GM23248 (cell line): ENCODE results near the gene PLCE1. TPM values are rescaled to one million over a fixed set of nuclear protein-coding genes. Genes with fewer than 3 reads are reported as not detected.

Experiments
- DNase-seq: peaks from one replicate; pipeline ENCODE4 v3.0.0-alpha.2; 2015
- H2AFZ ChIP-seq: fragments of 200-600 bp; sonication (generic); 2 replicates; pipeline ENCODE4 v1.6.1; 2016; ENCODE audit warnings: antibody characterized with exemption
- H3F3A ChIP-seq: fragments of 200-600 bp; sonication (generic); 2 replicates; pipeline ENCODE4 v1.6.1; 2016; ENCODE audit warnings: mild to moderate bottlenecking, antibody characterized with exemption, mixed run types; ENCODE audit not compliant: insufficient read depth
- H3K27ac ChIP-seq: fragments of 200-600 bp; sonication (generic); 2 replicates; pipeline ENCODE4 v1.5.1; 2016; ENCODE audit warnings: mild to moderate bottlenecking
- H3K27me3 ChIP-seq: fragments of 200-600 bp; sonication (generic); replicated peaks from 2 replicates; pipeline ENCODE4 v1.6.1; 2016; ENCODE audit warnings: mild to moderate bottlenecking; ENCODE audit not compliant: insufficient read depth
- H3K36me3 ChIP-seq: fragments of 200-600 bp; sonication (generic); 2 replicates; pipeline ENCODE4 v1.6.1; 2016; ENCODE audit warnings: low read depth, mild to moderate bottlenecking
- H3K4me1 ChIP-seq: fragments of 200-600 bp; sonication (generic); 2 replicates; pipeline ENCODE4 v1.6.1; 2016; ENCODE audit warnings: mild to moderate bottlenecking; ENCODE audit not compliant: insufficient read depth
- H3K4me2 ChIP-seq: fragments of 200-600 bp; sonication (generic); one replicate; pipeline ENCODE4 v1.6.1; 2016; ENCODE audit warnings: mild to moderate bottlenecking; ENCODE audit not compliant: unreplicated experiment
- H3K4me3 ChIP-seq: fragments of 200-600 bp; sonication (generic); 2 replicates; pipeline ENCODE4 v1.5.1; 2016; ENCODE audit warnings: mild to moderate bottlenecking
- H3K79me2 ChIP-seq: fragments of 200-600 bp; sonication (generic); 2 replicates; pipeline ENCODE4 v1.6.1; 2016; ENCODE audit warnings: mild to moderate bottlenecking; ENCODE audit not compliant: insufficient read depth
- H3K9ac ChIP-seq: fragments of 200-600 bp; sonication (generic); 2 replicates; pipeline ENCODE4 v1.6.1; 2016; ENCODE audit warnings: mild to moderate bottlenecking
- H3K9me2 ChIP-seq: fragments of 200-600 bp; sonication (generic); 2 replicates; pipeline ENCODE4 v1.6.1; 2016; ENCODE audit warnings: mixed run types, mild to moderate bottlenecking, moderate library complexity; ENCODE audit not compliant: insufficient read depth
- H3K9me3 ChIP-seq: fragments of 200-600 bp; sonication (generic); one replicate; pipeline ENCODE4 v1.6.1; 2017; ENCODE audit warnings: low read depth
- H4K20me1 ChIP-seq: fragments of 200-600 bp; sonication (generic); 2 replicates; pipeline ENCODE4 v1.6.0; 2016; ENCODE audit not compliant: insufficient read depth
- EZH2 ChIP-seq: fragments of 200-600 bp; sonication (generic); IDR thresholded peaks from 2 replicates; pipeline ENCODE4 v1.6.1; 2018; ENCODE audit warnings: antibody characterized with exemption, mild to moderate bottlenecking; ENCODE audit not compliant: insufficient read depth, poor library complexity, severe bottlenecking
- EZH2phosphoT487 ChIP-seq: fragments of 200-600 bp; sonication (generic); IDR thresholded peaks from 2 replicates; pipeline ENCODE4 v1.6.1; 2018; ENCODE audit warnings: antibody characterized with exemption, moderate library complexity, mild to moderate bottlenecking, low read depth; ENCODE audit not compliant: insufficient read depth
- WGBS, 2 experiments: methylation state at CpG; one replicate each; pipeline ENCODE4 v1.1.6; 2015 to 2017; ENCODE audit warnings: low lambda C conversion rate in 2 of 2, low coverage in 1 of 2; ENCODE audit errors: missing lambda C conversion rate in 2 of 2; 5-methylcytosine and 5-hydroxymethylcytosine counted together
- in situ Hi-C: fragments of 300-500 bp; cut with MboI; formaldehyde crosslinking; loops from 2 replicates; pipeline ENCODE4 v1.15.0; 2020
- polyA plus RNA-seq: library from polyadenylated mRNA; unstranded; fragments of >200 nt; fragmentation: Nextera tagmentation; extraction: Ambion mirVana; gene quantifications from 2 replicates; pipeline ENCODE4 v1.2.1, GENCODE V29; 2016
- total RNA-seq: library from RNA; depleted of rRNA; stranded (reverse); fragments of >200 nt; shearing (Covaris generic); gene quantifications from 2 replicates; pipeline ENCODE4 v1.2.3, GENCODE V29; 2014

Gene PLCE1
- total and polyA plus RNA-seq, 2 experiments from 2014 or later: 3.7 to 6.2 TPM

- no peak for DNase-seq
- H4K20me1 ChIP-seq: no peaks in the 10 kb centered on the region
- no peak overlapping the region for H2AFZ ChIP-seq
- peaks cover 36% of the 10 kb centered on the region for H3K4me1 ChIP-seq
- no peak overlapping the region for H3K4me2 ChIP-seq
- peaks cover 13% of the 10 kb centered on the region for H3F3A ChIP-seq
- no peaks in the 10 kb centered on the region for H3K9me3 ChIP-seq
- no peaks in the 10 kb centered on the region for H3K79me2 ChIP-seq
- no peak overlapping the region for H3K4me3 ChIP-seq
- no peaks in the 10 kb centered on the region for H3K27me3 ChIP-seq
- H3K9me2 ChIP-seq: no peaks in the 10 kb centered on the region
- in situ Hi-C loops: no loop called here
- no peaks in the 10 kb centered on the region for H3K36me3 ChIP-seq
- no peak overlapping the region for H3K27ac ChIP-seq
- TF ChIP-seq EZH2: no peak
- H3K9ac ChIP-seq: no peak overlapping the region
- WGBS, 2 experiments: 81 to 83% methylated on average over 3 of the region's 3 CpGs
These were observed 20.6 kb downstream of the PLCE1 start for GRCh38 chr10:94014304-94014703.

DNA sequence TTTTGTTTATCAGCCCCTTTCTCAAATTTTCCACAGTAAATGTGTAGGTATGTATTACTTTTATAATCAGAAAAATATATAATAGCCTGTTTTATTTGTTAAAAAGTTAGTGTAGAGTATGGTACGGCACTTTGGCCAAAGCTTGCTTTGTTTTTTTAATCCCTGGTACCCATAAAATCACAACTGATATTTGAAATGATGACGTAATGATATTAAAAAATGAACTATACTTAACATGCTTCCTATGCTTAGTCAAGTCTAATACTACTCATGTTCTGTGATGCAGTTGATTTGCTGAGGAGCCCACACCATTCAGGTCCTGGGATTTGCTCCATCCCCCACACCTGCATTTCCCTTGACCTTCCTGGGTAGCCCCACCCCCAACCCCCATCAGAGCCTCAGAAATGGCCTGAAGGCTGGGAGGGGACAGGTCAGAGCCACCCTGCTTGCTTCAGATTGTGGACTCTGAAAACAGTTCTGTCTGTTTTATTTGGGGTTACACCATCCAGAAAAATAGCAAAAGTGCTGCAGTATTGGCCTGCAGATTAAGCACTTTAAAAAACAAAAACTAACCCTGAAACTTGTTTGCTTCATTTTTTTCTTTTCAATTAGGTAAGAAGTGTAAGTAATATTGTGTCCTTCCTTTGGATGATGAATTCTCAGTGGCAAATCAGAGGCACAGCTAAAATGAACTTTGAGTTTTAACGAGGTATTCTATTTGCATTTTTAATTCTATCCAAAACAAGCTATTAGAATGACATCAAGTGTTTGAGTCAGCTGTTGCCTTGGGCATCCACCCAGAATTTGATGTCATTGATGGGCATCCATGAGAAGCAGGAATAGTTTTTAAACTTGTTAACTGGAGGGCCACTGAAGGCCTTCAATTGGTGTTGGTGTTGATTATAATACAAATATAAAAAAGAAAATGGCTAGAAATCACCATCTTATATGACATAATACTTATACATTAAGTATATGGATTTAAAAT is 23.3 kb downstream of the PLCE1 start:
- peaks cover 37% of the 10 kb centered on the region for H3K4me1 ChIP-seq
- no peaks in the 10 kb centered on the region for H3K79me2 ChIP-seq
- WGBS, 2 experiments: 65 to 70% methylated on average over 3 of the region's 3 CpGs
- H3K4me2 ChIP-seq: peak overlapping the region; percentile 16
- DNase-seq: peak; percentile 60
- no peak overlapping the region for H2AFZ ChIP-seq
- no peaks in the 10 kb centered on the region for H3K9me2 ChIP-seq
- H3K36me3 ChIP-seq: no peaks in the 10 kb centered on the region
- no peaks in the 10 kb centered on the region for H4K20me1 ChIP-seq
- H3K9ac ChIP-seq: no peak overlapping the region
- no peaks in the 10 kb centered on the region for H3K27me3 ChIP-seq
- H3F3A ChIP-seq: peaks cover 13% of the 10 kb centered on the region
- no peaks in the 10 kb centered on the region for H3K9me3 ChIP-seq
- in situ Hi-C loops: no loop called here
- TF ChIP-seq EZH2 (no peak), EZH2phosphoT487 (no peak)
- H3K27ac ChIP-seq: no peak overlapping the region; the same call in 1 of the 2 replicates
- no peak overlapping the region for H3K4me3 ChIP-seq

DNA sequence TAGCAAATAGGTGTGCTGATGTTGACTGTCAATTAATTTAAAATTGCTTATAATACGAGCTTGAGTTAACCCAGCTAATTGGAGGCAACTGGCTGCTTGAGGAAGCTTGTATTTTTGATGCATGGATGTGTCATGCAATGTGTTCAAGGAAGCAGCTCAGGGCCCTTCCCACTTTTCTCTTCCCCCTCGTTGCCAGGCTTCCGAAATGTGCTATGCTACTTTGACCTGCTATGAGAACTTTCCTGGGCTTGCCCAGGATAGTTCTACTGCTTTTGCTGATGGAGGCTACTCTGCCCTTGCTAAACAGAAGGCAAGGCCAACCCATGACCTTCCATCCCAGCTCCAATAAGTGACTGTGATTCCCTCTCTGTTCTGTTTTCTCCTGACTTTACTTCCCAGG is 24.4 kb downstream of the PLCE1 start:
- Histone ChIP-seq H3K9me3 (no peaks in the 10 kb centered on the region), H3K27ac (no peak overlapping the region), H3K9me2 (no peaks in the 10 kb centered on the region), H3K4me3 (no peak overlapping the region), H4K20me1 (no peaks in the 10 kb centered on the region), H3K36me3 (no peaks in the 10 kb centered on the region), H2AFZ (no peak overlapping the region), H3K4me2 (peak overlapping the region; percentile 9), H3K79me2 (no peaks in the 10 kb centered on the region), H3K9ac (no peak overlapping the region), H3K4me1 (peaks cover 31% of the 10 kb centered on the region), H3K27me3 (no peaks in the 10 kb centered on the region), H3F3A (peaks cover 13% of the 10 kb centered on the region)
- in situ Hi-C loops: no loop called here
- WGBS, 2 experiments: 70 to 72% methylated on average over 3 of the region's 3 CpGs
- no peak for DNase-seq
- TF ChIP-seq EZH2phosphoT487 (no peak), EZH2 (no peak)

GRCh38 chr10:94023906-94024305 is 30.2 kb downstream of the PLCE1 start:
- 77 to 82% methylated on average over 3 of the region's 3 CpGs for WGBS, 2 experiments

More at GRCh38 chr10:94023906-94024305, 30.2 kb downstream of the PLCE1 start:
- peaks cover 8% of the 10 kb centered on the region; the same call in 1 of the 2 replicates for H3K4me1 ChIP-seq
- H3F3A ChIP-seq: peaks cover 2% of the 10 kb centered on the region; the same call in 1 of the 2 replicates
- in situ Hi-C loops: no loop called here
- H3K27ac ChIP-seq: no peak overlapping the region
- no peaks in the 10 kb centered on the region for H3K27me3 ChIP-seq
- H3K9ac ChIP-seq: no peak overlapping the region
- no peaks in the 10 kb centered on the region for H3K9me2 ChIP-seq
- H3K4me3 ChIP-seq: no peak overlapping the region
- no peaks in the 10 kb centered on the region for H4K20me1 ChIP-seq
- no peaks in the 10 kb centered on the region for H3K9me3 ChIP-seq
- no peak for TF ChIP-seq EZH2phosphoT487
- no peak for TF ChIP-seq EZH2
- no peaks in the 10 kb centered on the region for H3K36me3 ChIP-seq
- no peak overlapping the region for H3K4me2 ChIP-seq
- DNase-seq: no peak
- no peak overlapping the region for H2AFZ ChIP-seq
- H3K79me2 ChIP-seq: no peaks in the 10 kb centered on the region
